GM23338 (cell line): ENCODE results near the gene GPR137C. TPM values are rescaled to one million over a fixed set of nuclear protein-coding genes. Genes with fewer than 3 reads are reported as not detected.

Experiments used
- ATAC-seq: fragments of 200-7000 bp; cut with Tn5 transposase; 3 replicates; pipeline ENCODE4 v1.9.1; 2020
- DNase-seq: peaks from one replicate; pipeline ENCODE4 v3.0.0-alpha.2; 2015; ENCODE audit warnings: low spot score
- H2AFZ ChIP-seq: fragments of 200-600 bp; sonication (generic); 2 replicates; pipeline ENCODE4 v1.8.0; 2016; ENCODE audit warnings: antibody characterized with exemption, mild to moderate bottlenecking, moderate library complexity
- H3F3A ChIP-seq: fragments of 200-600 bp; sonication (generic); replicated peaks from 2 replicates; pipeline ENCODE4 v1.8.0; 2017; ENCODE audit warnings: antibody characterized with exemption, mixed run types, low read depth
- H3K27ac ChIP-seq: fragments of 200-600 bp; sonication (generic); 2 replicates; pipeline ENCODE4 v1.6.1; 2016; ENCODE audit warnings: low read depth
- H3K27me3 ChIP-seq: fragments of 200-600 bp; sonication (generic); 2 replicates; pipeline ENCODE4 v1.8.0; 2016; ENCODE audit warnings: mild to moderate bottlenecking, mixed run types, moderate library complexity; ENCODE audit not compliant: insufficient read depth
- H3K36me3 ChIP-seq: fragments of 200-600 bp; sonication (generic); 2 replicates; pipeline ENCODE4 v1.8.0; 2016; ENCODE audit warnings: mild to moderate bottlenecking; ENCODE audit not compliant: insufficient read depth
- H3K4me1 ChIP-seq: fragments of 200-600 bp; sonication (generic); 2 replicates; pipeline ENCODE4 v1.8.0; 2016; ENCODE audit warnings: mild to moderate bottlenecking, moderate library complexity; ENCODE audit not compliant: insufficient read depth
- H3K4me2 ChIP-seq: fragments of 200-600 bp; sonication (generic); 2 replicates; pipeline ENCODE4 v1.7.1; 2017; ENCODE audit warnings: mixed run types
- H3K4me3 ChIP-seq: fragments of 200-600 bp; sonication (generic); 2 replicates; pipeline ENCODE4 v1.6.1; 2016; ENCODE audit warnings: mixed run types
- H3K79me2 ChIP-seq: fragments of 200-600 bp; sonication (generic); replicated peaks from 2 replicates; pipeline ENCODE4 v1.8.0; 2017; ENCODE audit warnings: mild to moderate bottlenecking; ENCODE audit not compliant: insufficient read depth
- H3K9me2 ChIP-seq: fragments of 200-600 bp; sonication (generic); 2 replicates; pipeline ENCODE4 v1.8.0; 2017; ENCODE audit not compliant: insufficient read depth
- H4K20me1 ChIP-seq: fragments of 200-600 bp; sonication (generic); replicated peaks from 2 replicates; pipeline ENCODE4 v1.8.0; 2017; ENCODE audit warnings: mild to moderate bottlenecking; ENCODE audit not compliant: insufficient read depth
- H3K27ac Mint-ChIP-seq: 2 replicates; pipeline ENCODE4 v1.8.0; 2020; ENCODE audit warnings: inconsistent platforms, mild to moderate bottlenecking, moderate library complexity, mixed read lengths
- H3K27me3 Mint-ChIP-seq: 3 replicates; pipeline ENCODE4 v1.8.0; 2022; ENCODE audit warnings: low read depth, mild to moderate bottlenecking, moderate library complexity, mixed read lengths, inconsistent platforms; ENCODE audit not compliant: insufficient read depth, poor library complexity
- H3K36me3 Mint-ChIP-seq: 3 replicates; pipeline ENCODE4 v1.8.0; 2021; ENCODE audit warnings: low read depth, mild to moderate bottlenecking, inconsistent platforms, moderate library complexity, mixed read lengths
- H3K4me1 Mint-ChIP-seq: 3 replicates; pipeline ENCODE4 v1.8.0; 2020; ENCODE audit warnings: mild to moderate bottlenecking, inconsistent platforms, mixed read lengths
- H3K4me3 Mint-ChIP-seq: 3 replicates; pipeline ENCODE4 v1.8.0; 2021; ENCODE audit warnings: moderate library complexity, mild to moderate bottlenecking, inconsistent platforms, mixed read lengths
- H3K9me3 Mint-ChIP-seq: 3 replicates; pipeline ENCODE4 v1.8.0; 2020; ENCODE audit warnings: moderate library complexity, mild to moderate bottlenecking, inconsistent platforms, mixed read lengths
- CTCF ChIP-seq, 2 experiments: fragments of 200-600 bp in 1 of 2; sonication (generic) in 1 of 2; conservative IDR thresholded peaks; 2 replicates each; pipeline versions ENCODE4 v1.5.1 to v1.6.1; 2016 to 2017; ENCODE audit warnings: antibody characterized with exemption in 2 of 2, low read depth in 2 of 2, mild to moderate bottlenecking in 2 of 2, moderate library complexity in 1 of 2
- ETS1 ChIP-seq: IDR thresholded peaks from 2 replicates; pipeline ENCODE4 v1.6.1; 2016; ENCODE audit warnings: antibody characterized with exemption
- REST ChIP-seq: IDR thresholded peaks from one replicate; pipeline ENCODE4 v1.6.1; 2018; ENCODE audit warnings: antibody characterized with exemption; ENCODE audit not compliant: unreplicated experiment
- STAT1 ChIP-seq: IDR thresholded peaks from one replicate; pipeline ENCODE4 v1.6.1; 2016; ENCODE audit warnings: antibody characterized with exemption; ENCODE audit not compliant: unreplicated experiment
- ZNF462 ChIP-seq: fragments of 250-450 bp; sonication (Bioruptor Pico); IDR thresholded peaks from 2 replicates; pipeline ENCODE4 v1.5.0; 2020; ENCODE audit warnings: mild to moderate bottlenecking, moderate library complexity
- polyA plus RNA-seq: library from polyadenylated mRNA; unstranded; fragments of >200 nt; fragmentation: Nextera tagmentation; extraction: Ambion mirVana; gene quantifications from 2 replicates; pipeline ENCODE4 v1.2.1, GENCODE V29; 2016
- total RNA-seq: library from RNA; depleted of rRNA; stranded (reverse); fragments of >200 nt; shearing (Covaris generic); gene quantifications from 2 replicates; pipeline ENCODE4 v1.2.3, GENCODE V29; 2014

The GPR137C gene
- total and polyA plus RNA-seq, 2 experiments from 2014 or later: 2.2 to 5.2 TPM

DNA sequence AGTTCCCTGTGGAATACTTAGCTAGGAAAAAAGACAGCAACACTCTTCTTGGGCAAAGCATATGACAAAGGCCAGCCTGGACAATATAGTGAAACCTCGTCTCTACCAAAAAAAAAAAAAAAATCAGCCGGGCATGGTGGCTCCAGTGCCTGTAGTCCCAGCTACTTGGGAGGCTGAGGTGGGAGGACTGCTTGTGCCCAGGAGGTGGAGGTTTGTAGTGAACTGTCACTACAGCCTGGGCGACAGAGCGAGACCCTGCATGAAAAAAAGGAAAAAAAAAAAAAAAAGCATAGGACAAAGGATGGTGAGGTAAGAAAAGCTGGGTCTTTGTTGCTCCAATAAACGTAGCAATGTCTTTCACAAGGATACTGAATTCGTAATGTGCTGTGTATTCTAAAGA is 1.4 kb upstream of the GPR137C start (continued):
- TF ChIP-seq REST (no peak), STAT1 (no peak)

DNA sequence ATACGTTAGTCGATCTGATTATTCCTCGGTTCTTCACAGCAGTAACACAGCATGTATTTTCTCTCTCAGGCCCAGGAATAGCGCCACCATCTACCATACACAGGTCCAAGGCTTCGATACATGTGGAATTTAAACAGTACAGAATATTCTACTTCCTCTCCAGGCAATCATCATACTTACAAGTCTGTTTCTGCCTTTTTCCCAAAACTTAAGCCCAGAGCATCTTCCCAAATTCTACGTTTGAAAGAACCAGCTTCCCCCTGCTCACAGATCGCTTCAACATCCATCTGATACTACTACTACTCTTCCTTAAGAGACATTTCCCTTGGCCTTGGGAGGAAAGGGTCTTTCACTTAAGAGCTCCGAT is 957 bp upstream of the GPR137C start:
- Mint-ChIP-seq H3K27ac (peak overlapping the region; percentile 2; the same call in 1 of the 2 replicates), H3K9me3 (no peaks in the 10 kb centered on the region; the same call in 2 of the 3 replicates), H3K27me3 (peaks cover 3% of the 10 kb centered on the region), H3K4me3 (peak overlapping the region; percentile 85), H3K4me1 (peaks cover 13% of the 10 kb centered on the region; the same call in 2 of the 3 replicates), H3K36me3 (no peaks in the 10 kb centered on the region; the same call in 2 of the 3 replicates)
- peak overlapping the region; percentile 93 for H3K4me2 ChIP-seq
- H3K27ac ChIP-seq: peak overlapping the region; percentile 76
- H3F3A ChIP-seq: no peaks in the 10 kb centered on the region
- H3K27me3 ChIP-seq: peaks cover 17% of the 10 kb centered on the region
- no peaks in the 10 kb centered on the region for H3K9me2 ChIP-seq
- peak; percentile 4 for ATAC-seq
- peaks cover 2% of the 10 kb centered on the region; the same call in 1 of the 2 replicates for H4K20me1 ChIP-seq
- H3K79me2 ChIP-seq: peaks cover 22% of the 10 kb centered on the region
- H3K4me1 ChIP-seq: peaks cover 21% of the 10 kb centered on the region; the same call in 1 of the 2 replicates
- H3K36me3 ChIP-seq: no peaks in the 10 kb centered on the region
- no peak for DNase-seq
- peak overlapping the region; percentile 91 for H3K4me3 ChIP-seq
- no peak for TF ChIP-seq ETS1
- peak in 1 of 2 experiments; percentile 28; a peak in 3 of 4 replicates for TF ChIP-seq CTCF (conservative IDR thresholded peaks at IDR 0.05; ENCODE audit: low read depth in 2 of 2)
- peak overlapping the region; percentile 87 for H2AFZ ChIP-seq

DNA sequence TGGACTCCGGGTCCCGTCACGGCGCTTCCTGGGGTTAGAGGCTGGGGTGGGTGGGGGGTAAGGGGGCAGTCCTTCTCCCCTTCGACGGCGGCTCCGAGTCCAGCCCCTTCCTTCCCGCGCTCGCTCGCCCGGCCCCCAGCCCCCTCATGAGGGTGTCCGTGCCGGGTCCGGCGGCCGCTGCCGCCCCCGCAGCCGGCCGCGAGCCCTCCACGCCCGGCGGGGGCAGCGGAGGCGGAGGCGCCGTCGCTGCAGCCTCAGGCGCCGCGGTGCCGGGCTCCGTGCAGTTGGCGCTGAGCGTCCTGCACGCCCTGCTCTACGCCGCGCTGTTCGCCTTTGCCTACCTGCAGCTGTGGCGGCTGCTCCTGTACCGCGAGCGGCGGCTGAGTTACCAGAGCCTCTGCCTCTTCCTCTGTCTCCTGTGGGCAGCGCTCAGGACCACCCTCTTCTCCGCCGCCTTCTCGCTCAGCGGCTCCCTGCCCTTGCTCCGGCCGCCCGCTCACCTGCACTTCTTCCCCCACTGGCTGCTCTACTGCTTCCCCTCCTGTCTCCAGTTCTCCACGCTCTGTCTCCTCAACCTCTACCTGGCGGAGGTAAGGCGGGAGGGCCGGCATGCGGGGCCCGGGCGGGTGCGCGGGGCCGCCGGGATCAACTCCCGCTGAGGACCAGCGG is 500 bp downstream of the GPR137C start:
- no peaks in the 10 kb centered on the region for H3K9me2 ChIP-seq
- H3K27me3 Mint-ChIP-seq: peaks cover 3% of the 10 kb centered on the region
- peak; percentile 27 for ATAC-seq
- peaks cover 22% of the 10 kb centered on the region for H3K79me2 ChIP-seq
- peak overlapping the region; percentile 92 for H3K4me2 ChIP-seq
- H3K27ac Mint-ChIP-seq: no peak overlapping the region; the same call in 1 of the 2 replicates
- peak overlapping the region; percentile 67 for H2AFZ ChIP-seq
- no peaks in the 10 kb centered on the region for H3K36me3 ChIP-seq
- H3K4me3 Mint-ChIP-seq: peak overlapping the region; percentile 93
- peaks cover 13% of the 10 kb centered on the region; the same call in 2 of the 3 replicates for H3K4me1 Mint-ChIP-seq
- H3K27ac ChIP-seq: no peak overlapping the region
- peaks cover 17% of the 10 kb centered on the region for H3K27me3 ChIP-seq
- H3K36me3 Mint-ChIP-seq: no peaks in the 10 kb centered on the region; the same call in 2 of the 3 replicates
- H3K4me1 ChIP-seq: peaks cover 21% of the 10 kb centered on the region; the same call in 1 of the 2 replicates
- H3F3A ChIP-seq: no peaks in the 10 kb centered on the region
- H3K9me3 Mint-ChIP-seq: no peaks in the 10 kb centered on the region; the same call in 2 of the 3 replicates
- H4K20me1 ChIP-seq: peaks cover 2% of the 10 kb centered on the region; the same call in 1 of the 2 replicates
- peak overlapping the region; percentile 80 for H3K4me3 ChIP-seq
- DNase-seq: peak; percentile 46
- TF ChIP-seq ZNF462 (CRISPR knock-in tag): no peak
